Calu3 (cell line): ENCODE results near the gene CCSER1. TPM values are rescaled to one million over a fixed set of nuclear protein-coding genes. Genes with fewer than 3 reads are reported as not detected.

Experiments used
- BruUV-seq: library from RNA; stranded (reverse); fragments of 400-500 nt; replicated peaks from 2 replicates; lab custom pipeline; 2021; lab: Mats Ljungman, UMichigan
- CTCF ChIA-PET: fragments of 300-600 bp; sonication (Branson Sonifier 250); formaldehyde crosslinking; loops from one replicate; lab custom pipeline; 2022; ENCODE audit warnings: antibody characterized with exemption; lab: Charles Lee
- DNase-seq: peaks from one replicate; pipeline ENCODE4 v3.0.0; 2022
- H3K27ac Mint-ChIP-seq: one replicate; pipeline ENCODE4 v1.8.0; 2022; ENCODE audit warnings: mixed read lengths; ENCODE audit not compliant: unreplicated experiment
- H3K27me3 Mint-ChIP-seq: one replicate; pipeline ENCODE4 v1.8.0; 2022; ENCODE audit warnings: mixed read lengths; ENCODE audit not compliant: unreplicated experiment
- H3K36me3 Mint-ChIP-seq: one replicate; pipeline ENCODE4 v1.8.0; 2022; ENCODE audit warnings: mild to moderate bottlenecking, moderate library complexity, mixed read lengths; ENCODE audit not compliant: insufficient read depth, unreplicated experiment
- H3K4me1 Mint-ChIP-seq: one replicate; pipeline ENCODE4 v1.8.0; 2022; ENCODE audit warnings: mild to moderate bottlenecking, low read depth, mixed read lengths; ENCODE audit not compliant: unreplicated experiment
- H3K4me3 Mint-ChIP-seq: one replicate; pipeline ENCODE4 v1.8.0; 2022; ENCODE audit warnings: mild to moderate bottlenecking, low read depth, moderate library complexity, mixed read lengths; ENCODE audit not compliant: unreplicated experiment
- H3K9me3 Mint-ChIP-seq: one replicate; pipeline ENCODE4 v1.8.0; 2022; ENCODE audit warnings: low read depth, mixed read lengths; ENCODE audit not compliant: unreplicated experiment
- CTCF ChIP-seq: fragments of 200-600 bp; IDR thresholded peaks from one replicate; pipeline ENCODE4 v1.8.0; 2022; ENCODE audit warnings: antibody characterized with exemption; ENCODE audit not compliant: unreplicated experiment
- intact Hi-C: fragments of 100-400 bp; cut with micrococcal nuclease; formaldehyde crosslinking; loops from one replicate; pipeline ENCODE4 v1.10.0; 2022; ENCODE audit not compliant: unreplicated experiment
- total RNA-seq: library from RNA; stranded (reverse); gene quantifications from 2 replicates; pipeline ENCODE4 v1.2.3, GENCODE V29; 2022

Gene CCSER1
- total RNA-seq, 1 experiment from 2014 or later, result 6.2 TPM

DNA sequence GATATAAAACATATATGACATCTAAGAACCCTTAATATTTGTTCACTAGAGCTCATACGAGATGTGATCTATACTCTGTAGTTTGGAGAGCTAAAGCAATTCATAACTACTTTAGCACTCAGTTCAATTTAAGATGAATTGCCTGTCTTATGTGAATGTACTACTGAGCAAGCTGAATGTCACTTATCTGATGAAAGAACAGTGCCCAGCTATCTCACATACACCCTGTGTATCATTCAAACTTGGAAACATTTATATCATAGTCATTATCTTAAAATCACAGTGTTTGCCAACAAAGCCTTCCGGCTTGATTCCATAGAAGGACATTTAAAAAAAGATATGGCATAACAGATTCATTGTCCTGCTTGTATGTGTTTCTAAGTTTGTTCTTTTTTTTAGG lies 639.6 kb downstream of the CCSER1 start:
- Mint-ChIP-seq H3K36me3 (no peaks in the 10 kb centered on the region), H3K27ac (no peak overlapping the region), H3K4me3 (no peak overlapping the region), H3K27me3 (no peaks in the 10 kb centered on the region), H3K4me1 (no peaks in the 10 kb centered on the region), H3K9me3 (peaks cover 3% of the 10 kb centered on the region)
- no peak for TF ChIP-seq CTCF
- no TSS peak for BruUV-seq
- intact Hi-C loops, result no loop called here
- DNase-seq, result no peak
- CTCF ChIA-PET, result no interaction called here

GRCh38 chr4:90769251-90769650 lies 642.1 kb downstream of the CCSER1 start:
- no peak for DNase-seq
- Mint-ChIP-seq H3K9me3 (no peaks in the 10 kb centered on the region), H3K4me1 (no peaks in the 10 kb centered on the region), H3K27ac (no peak overlapping the region), H3K27me3 (no peaks in the 10 kb centered on the region), H3K4me3 (no peak overlapping the region), H3K36me3 (no peaks in the 10 kb centered on the region)
- CTCF ChIA-PET, result no interaction called here
- no peak for TF ChIP-seq CTCF
- no TSS peak for BruUV-seq
- intact Hi-C loops, result no loop called here

DNA sequence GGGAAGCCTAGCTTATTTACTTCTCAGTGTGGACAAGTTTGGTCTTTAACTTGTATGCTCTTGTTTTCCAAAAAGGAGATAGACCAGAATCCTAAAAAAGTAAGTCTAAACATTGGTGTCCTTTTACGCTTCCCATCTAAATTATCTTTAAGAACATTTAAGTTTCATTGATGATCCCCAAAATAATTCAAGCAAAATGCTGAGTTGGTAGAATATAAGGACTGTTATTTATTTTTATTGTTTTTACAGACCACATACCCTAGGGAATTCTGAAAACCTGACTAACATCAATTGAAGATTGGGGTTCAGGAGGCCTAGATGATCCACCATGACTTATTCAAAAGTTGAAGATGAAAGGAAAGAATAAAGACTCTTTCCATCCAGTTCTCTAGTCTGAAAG lies 653.0 kb downstream of the CCSER1 start:
- H3K27me3 Mint-ChIP-seq, result no peaks in the 10 kb centered on the region
- H3K4me3 Mint-ChIP-seq, result no peak overlapping the region
- H3K4me1 Mint-ChIP-seq, result no peaks in the 10 kb centered on the region
- no peak overlapping the region for H3K27ac Mint-ChIP-seq
- no peak for TF ChIP-seq CTCF
- intact Hi-C loops, result no loop called here
- H3K9me3 Mint-ChIP-seq, result no peaks in the 10 kb centered on the region
- CTCF ChIA-PET, result no interaction called here
- BruUV-seq, result no TSS peak
- DNase-seq, result no peak
- H3K36me3 Mint-ChIP-seq, result no peaks in the 10 kb centered on the region

- no TSS peak for BruUV-seq
- Mint-ChIP-seq H3K27ac (no peak overlapping the region), H3K36me3 (no peaks in the 10 kb centered on the region), H3K4me1 (peaks cover 12% of the 10 kb centered on the region), H3K9me3 (no peaks in the 10 kb centered on the region), H3K4me3 (no peak overlapping the region), H3K27me3 (no peaks in the 10 kb centered on the region)
- CTCF ChIA-PET, result no interaction called here
- TF ChIP-seq CTCF, result no peak
- DNase-seq, result no peak
- intact Hi-C loops, result no loop called here
These were observed 659.4 kb downstream of the CCSER1 start for GRCh38 chr4:90786602-90787001.
